Measurements from ENCODE around the gene PLCH1. TPM values are rescaled to one million over a fixed set of nuclear protein-coding genes. Genes with fewer than 3 reads are reported as not detected.

Gene PLCH1
- total RNA-seq, 2 donors from 2014 or later = 12.0 to 12.4 TPM

DNA sequence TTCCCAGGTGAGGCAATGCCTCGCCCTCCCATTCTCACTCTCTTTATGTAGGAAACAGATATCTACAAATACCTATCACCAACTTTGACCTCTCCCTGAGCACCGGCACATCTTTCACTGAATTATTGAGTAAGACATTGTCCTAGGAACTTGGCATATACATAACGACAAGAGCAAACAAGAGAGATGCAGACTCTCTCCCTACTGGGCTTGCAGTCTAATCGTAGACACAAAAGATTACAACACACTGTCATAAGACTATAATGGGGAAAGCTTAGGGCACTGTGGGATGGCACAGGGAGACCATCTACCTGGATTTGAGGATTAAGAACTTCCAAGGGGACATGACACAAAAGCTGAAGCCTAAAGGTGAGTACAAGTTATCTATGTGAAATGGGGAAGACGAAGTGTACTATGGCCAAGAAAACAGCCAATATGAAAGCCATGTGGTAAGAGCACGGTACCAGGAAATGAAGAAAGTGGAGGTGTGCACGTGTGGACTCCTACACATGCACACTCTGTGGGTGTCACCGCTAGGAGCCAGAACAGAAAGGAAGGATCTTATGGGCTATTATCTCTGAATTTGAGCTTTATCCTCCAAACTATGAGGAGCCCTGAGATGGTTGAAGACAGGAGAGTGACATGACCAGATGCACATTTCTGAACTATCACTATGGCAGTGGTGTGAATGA is 232.6 kb downstream of the PLCH1 start:
- no peaks in the 10 kb centered on the region for H3K27me3 Mint-ChIP-seq (ENCODE audit: insufficient read depth)
- H3K4me3 Mint-ChIP-seq = peak overlapping the region; percentile 48
- Histone ChIP-seq H3K27me3 (ENCODE audit: control insufficient read depth, insufficient read depth, low read length, poor library complexity, severe bottlenecking) (no peaks in the 10 kb centered on the region), H3K9me3 (ENCODE audit: control insufficient read depth, low read length) (no peaks in the 10 kb centered on the region), H3K4me1 (ENCODE audit: control insufficient read depth, insufficient read depth, low read length) (no peaks in the 10 kb centered on the region), H3K4me3 (ENCODE audit: low read length) (no peak overlapping the region), H3K27ac (ENCODE audit: low read depth, low read length) (no peak overlapping the region), H3K9ac (ENCODE audit: extremely low read depth, low read length, poor library complexity, severe bottlenecking) (no peak overlapping the region), H3K36me3 (ENCODE audit: control insufficient read depth, insufficient read depth, low read length) (no peaks in the 10 kb centered on the region)
- WGBS, 2 experiments (ENCODE audit: insufficient coverage in 1 of 2, insufficient read length in 1 of 2) = 88 to 95% methylated on average over 5 to 8 of the region's 8 CpGs
- peaks cover 8% of the 10 kb centered on the region for H3K4me1 Mint-ChIP-seq
- H3K36me3 Mint-ChIP-seq (ENCODE audit: low read depth) = peaks cover 1% of the 10 kb centered on the region
- DNase-seq = peak; percentile 51
- peaks cover 3% of the 10 kb centered on the region for H3K9me3 Mint-ChIP-seq
- TF ChIP-seq, protein P1, sequence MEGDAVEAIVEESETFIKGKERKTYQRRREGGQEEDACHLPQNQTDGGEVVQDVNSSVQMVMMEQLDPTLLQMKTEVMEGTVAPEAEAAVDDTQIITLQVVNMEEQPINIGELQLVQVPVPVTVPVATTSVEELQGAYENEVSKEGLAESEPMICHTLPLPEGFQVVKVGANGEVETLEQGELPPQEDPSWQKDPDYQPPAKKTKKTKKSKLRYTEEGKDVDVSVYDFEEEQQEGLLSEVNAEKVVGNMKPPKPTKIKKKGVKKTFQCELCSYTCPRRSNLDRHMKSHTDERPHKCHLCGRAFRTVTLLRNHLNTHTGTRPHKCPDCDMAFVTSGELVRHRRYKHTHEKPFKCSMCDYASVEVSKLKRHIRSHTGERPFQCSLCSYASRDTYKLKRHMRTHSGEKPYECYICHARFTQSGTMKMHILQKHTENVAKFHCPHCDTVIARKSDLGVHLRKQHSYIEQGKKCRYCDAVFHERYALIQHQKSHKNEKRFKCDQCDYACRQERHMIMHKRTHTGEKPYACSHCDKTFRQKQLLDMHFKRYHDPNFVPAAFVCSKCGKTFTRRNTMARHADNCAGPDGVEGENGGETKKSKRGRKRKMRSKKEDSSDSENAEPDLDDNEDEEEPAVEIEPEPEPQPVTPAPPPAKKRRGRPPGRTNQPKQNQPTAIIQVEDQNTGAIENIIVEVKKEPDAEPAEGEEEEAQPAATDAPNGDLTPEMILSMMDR (conservative IDR thresholded peaks at IDR 0.05) = no peak
- H3K27ac Mint-ChIP-seq = peak overlapping the region; percentile 87

DNA sequence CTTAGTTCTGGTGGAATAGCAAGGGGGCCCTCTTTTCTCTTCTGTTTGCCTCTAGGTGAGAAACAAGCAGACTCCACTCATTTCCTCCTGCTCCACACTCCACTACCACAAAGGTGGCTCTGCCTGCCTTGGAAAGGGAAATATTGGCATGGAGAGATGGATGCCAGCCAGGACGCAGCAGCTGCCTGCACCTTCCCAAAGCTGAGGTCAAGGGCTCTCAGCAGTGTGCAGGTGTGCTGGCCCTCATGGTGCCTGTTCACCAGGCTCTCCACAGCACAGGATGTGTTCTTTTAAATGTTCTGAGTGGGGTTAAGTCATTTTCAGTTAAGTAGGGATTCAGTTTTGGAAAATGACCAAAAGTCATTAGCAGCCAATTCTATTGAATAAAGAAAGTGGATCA is 240.2 kb downstream of the PLCH1 start:
- H3K4me1 Mint-ChIP-seq = peaks cover 5% of the 10 kb centered on the region
- DNase-seq = no peak

DNA sequence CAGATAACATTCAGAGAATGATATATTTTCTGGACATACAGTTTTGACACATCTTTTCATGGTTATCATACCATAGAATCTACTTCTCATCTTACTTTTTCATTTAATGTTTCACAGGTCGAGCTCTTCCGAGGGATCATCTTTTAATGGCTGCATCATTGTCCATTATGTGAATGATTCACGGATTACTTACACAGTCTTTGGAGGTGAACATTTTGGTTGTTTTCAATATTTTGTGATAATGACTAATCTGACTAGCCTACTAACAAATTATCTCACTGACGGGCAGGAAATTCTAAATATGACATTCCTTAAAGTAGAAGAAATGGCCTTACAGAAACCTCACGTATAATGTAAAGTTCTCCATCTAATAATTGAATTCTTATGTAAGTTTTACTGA is 242.2 kb downstream of the PLCH1 start:
- Mint-ChIP-seq H3K27me3 (ENCODE audit: insufficient read depth) (no peaks in the 10 kb centered on the region), H3K9me3 (no peaks in the 10 kb centered on the region), H3K36me3 (ENCODE audit: low read depth) (peaks cover 16% of the 10 kb centered on the region), H3K4me1 (peaks cover 10% of the 10 kb centered on the region), H3K27ac (no peak overlapping the region), H3K4me3 (no peak overlapping the region)
- Histone ChIP-seq H3K9me3 (ENCODE audit: control insufficient read depth, low read length) (no peaks in the 10 kb centered on the region), H3K4me1 (ENCODE audit: control insufficient read depth, insufficient read depth, low read length) (no peaks in the 10 kb centered on the region), H3K27ac (ENCODE audit: low read depth, low read length) (no peak overlapping the region), H3K4me3 (ENCODE audit: low read length) (no peak overlapping the region), H3K36me3 (ENCODE audit: control insufficient read depth, insufficient read depth, low read length) (no peaks in the 10 kb centered on the region), H3K9ac (ENCODE audit: extremely low read depth, low read length, poor library complexity, severe bottlenecking) (no peak overlapping the region), H3K27me3 (ENCODE audit: control insufficient read depth, insufficient read depth, low read length, poor library complexity, severe bottlenecking) (no peaks in the 10 kb centered on the region)
- TF ChIP-seq, protein P1 (conservative IDR thresholded peaks at IDR 0.05) = no peak
- no peak for DNase-seq
- 90 to 94% methylated on average over 2 to 5 of the region's 5 CpGs for WGBS, 2 experiments (ENCODE audit: insufficient coverage in 1 of 2, insufficient read length in 1 of 2)

More for the DNA sequence above, 240.2 kb downstream of the PLCH1 start:
- TF ChIP-seq, protein P1 (conservative IDR thresholded peaks at IDR 0.05) = no peak
- H3K27ac ChIP-seq (ENCODE audit: low read depth, low read length) = no peak overlapping the region
- no peaks in the 10 kb centered on the region for H3K27me3 Mint-ChIP-seq (ENCODE audit: insufficient read depth)
- H3K4me3 ChIP-seq (ENCODE audit: low read length) = no peak overlapping the region
- 83 to 95% methylated on average over 1 of the region's 1 CpG for WGBS, 2 experiments (ENCODE audit: insufficient coverage in 1 of 2, insufficient read length in 1 of 2)
- peaks cover 11% of the 10 kb centered on the region for H3K36me3 Mint-ChIP-seq (ENCODE audit: low read depth)
- H3K9me3 ChIP-seq (ENCODE audit: control insufficient read depth, low read length) = no peaks in the 10 kb centered on the region
- H3K36me3 ChIP-seq (ENCODE audit: control insufficient read depth, insufficient read depth, low read length) = no peaks in the 10 kb centered on the region
- H3K9ac ChIP-seq (ENCODE audit: extremely low read depth, low read length, poor library complexity, severe bottlenecking) = no peak overlapping the region
- no peak overlapping the region for H3K4me3 Mint-ChIP-seq
- no peaks in the 10 kb centered on the region for H3K4me1 ChIP-seq (ENCODE audit: control insufficient read depth, insufficient read depth, low read length)
- H3K27ac Mint-ChIP-seq = no peak overlapping the region
- H3K27me3 ChIP-seq (ENCODE audit: control insufficient read depth, insufficient read depth, low read length, poor library complexity, severe bottlenecking) = no peaks in the 10 kb centered on the region
- peaks cover 2% of the 10 kb centered on the region for H3K9me3 Mint-ChIP-seq
